H9 (cell line): ENCODE data around the gene KRT5. TPM values are rescaled to one million over a fixed set of nuclear protein-coding genes. Genes with fewer than 3 reads are reported as not detected.

ENCODE experiments used
- DNase-seq: peaks from one replicate; pipeline ENCODE4 v3.0.0-alpha.2; 2017
- H2AFZ ChIP-seq: one replicate; pipeline ENCODE4 v1.6.1; 2013; ENCODE audit warnings: mild to moderate bottlenecking, low read length, control low read depth, moderate library complexity
- H2AK5ac ChIP-seq: 2 replicates; pipeline ENCODE4 v1.6.1; 2013; ENCODE audit warnings: low read length, control low read depth, mixed read lengths; ENCODE audit not compliant: insufficient read length
- H2BK120ac ChIP-seq: one replicate; pipeline ENCODE4 v1.6.1; 2013; ENCODE audit warnings: low read depth, mild to moderate bottlenecking, low read length, control low read depth, inconsistent platforms; ENCODE audit not compliant: poor library complexity, severe bottlenecking
- H2BK12ac ChIP-seq: 2 replicates; pipeline ENCODE4 v1.6.1; 2013; ENCODE audit warnings: low read length, control low read depth, mixed read lengths, low read depth; ENCODE audit not compliant: insufficient read length
- H2BK15ac ChIP-seq: 2 replicates; pipeline ENCODE4 v1.6.1; 2013; ENCODE audit warnings: low read depth, low read length, control low read depth
- H2BK20ac ChIP-seq: one replicate; pipeline ENCODE4 v1.6.1; 2013; ENCODE audit warnings: low read depth, mild to moderate bottlenecking, low read length, control low read depth, inconsistent platforms; ENCODE audit not compliant: poor library complexity, severe bottlenecking
- H2BK5ac ChIP-seq: 2 replicates; pipeline ENCODE4 v1.6.1; 2013; ENCODE audit warnings: low read length, control low read depth, mixed read lengths; ENCODE audit not compliant: insufficient read length
- H3K14ac ChIP-seq: 2 replicates; pipeline ENCODE4 v1.6.1; 2013; ENCODE audit warnings: low read length, control low read depth; ENCODE audit not compliant: insufficient read depth
- H3K18ac ChIP-seq: 2 replicates; pipeline ENCODE4 v1.6.1; 2013; ENCODE audit warnings: low read depth, mild to moderate bottlenecking, mixed read lengths, low read length, control low read depth; ENCODE audit not compliant: insufficient read length
- H3K23ac ChIP-seq: 2 replicates; pipeline ENCODE4 v1.6.1; 2013; ENCODE audit warnings: low read length, control low read depth, mixed read lengths, low read depth; ENCODE audit not compliant: insufficient read length
- H3K23me2 ChIP-seq: 2 replicates; pipeline ENCODE4 v1.6.1; 2013; ENCODE audit warnings: low read depth, mild to moderate bottlenecking, mixed read lengths, low read length, control low read depth; ENCODE audit not compliant: insufficient read length, poor library complexity, severe bottlenecking
- H3K27ac ChIP-seq: 2 replicates; pipeline ENCODE4 v1.5.1; 2013; ENCODE audit warnings: low read length, control low read depth, mixed read lengths, low read depth; ENCODE audit not compliant: insufficient read length
- H3K27me3 ChIP-seq: 2 replicates; pipeline ENCODE4 v1.6.1; 2013; ENCODE audit warnings: low read length, control low read depth, inconsistent platforms; ENCODE audit not compliant: insufficient read depth
- H3K4ac ChIP-seq: 2 replicates; pipeline ENCODE4 v1.6.1; 2013; ENCODE audit warnings: low read depth, mild to moderate bottlenecking, control low read depth, inconsistent platforms, low read length, moderate library complexity
- H3K4me1 ChIP-seq: 2 replicates; pipeline ENCODE4 v1.6.1; 2013; ENCODE audit warnings: low read length, control low read depth, inconsistent platforms; ENCODE audit not compliant: insufficient read depth
- H3K4me2 ChIP-seq: 2 replicates; pipeline ENCODE4 v1.6.1; 2013; ENCODE audit warnings: low read length, control low read depth, mixed read lengths; ENCODE audit not compliant: insufficient read length, insufficient read depth
- H3K56ac ChIP-seq: 2 replicates; pipeline ENCODE4 v1.6.1; 2013; ENCODE audit warnings: low read depth, mild to moderate bottlenecking, mixed read lengths, low read length, control low read depth; ENCODE audit not compliant: insufficient read length
- H3K79me1 ChIP-seq: 2 replicates; pipeline ENCODE4 v1.6.1; 2013; ENCODE audit warnings: low read depth, mild to moderate bottlenecking, moderate library complexity, low read length, control low read depth, inconsistent platforms; ENCODE audit not compliant: insufficient read depth, poor library complexity, severe bottlenecking
- H3K79me2 ChIP-seq: 2 replicates; pipeline ENCODE4 v1.6.1; 2013; ENCODE audit warnings: low read length, control low read depth, inconsistent platforms; ENCODE audit not compliant: insufficient read depth
- H3K9ac ChIP-seq: 2 replicates; pipeline ENCODE4 v1.6.1; 2013; ENCODE audit warnings: low read length, control low read depth, mixed read lengths; ENCODE audit not compliant: insufficient read length; ENCODE audit errors: extremely low read depth
- H3K9me3 ChIP-seq: one replicate; pipeline ENCODE4 v1.6.1; 2013; ENCODE audit warnings: low read depth, low read length, inconsistent platforms; ENCODE audit not compliant: control insufficient read depth
- H3T11ph ChIP-seq: one replicate; pipeline ENCODE4 v1.6.1; 2013; ENCODE audit warnings: mild to moderate bottlenecking, low read length, control low read depth, inconsistent platforms
- H4K20me1 ChIP-seq: one replicate; pipeline ENCODE4 v1.6.1; 2013; ENCODE audit not compliant: control insufficient read depth, insufficient read length, insufficient read depth
- H4K5ac ChIP-seq: 2 replicates; pipeline ENCODE4 v1.6.1; 2013; ENCODE audit warnings: low read depth, mild to moderate bottlenecking, mixed read lengths, low read length, control low read depth; ENCODE audit not compliant: insufficient read length
- H4K8ac ChIP-seq: replicated peaks from 2 replicates; pipeline ENCODE4 v1.6.1; 2013; ENCODE audit warnings: low read length, control low read depth, mixed read lengths, low read depth; ENCODE audit not compliant: insufficient read length
- H4K91ac ChIP-seq: 2 replicates; pipeline ENCODE4 v1.6.1; 2013; ENCODE audit warnings: low read depth, mild to moderate bottlenecking, moderate library complexity, mixed read lengths, low read length, control low read depth; ENCODE audit not compliant: insufficient read length
- H3K27ac Mint-ChIP-seq, 3 experiments: 2 replicates in 2 of 3; 3 replicates in 1 of 3; pipeline ENCODE4 v1.8.0; 2020 to 2021; ENCODE audit warnings: mixed read lengths in 3 of 3, mild to moderate bottlenecking in 1 of 3, moderate library complexity in 1 of 3
- H3K27me3 Mint-ChIP-seq: 2 replicates; pipeline ENCODE4 v1.8.0; 2021; ENCODE audit warnings: low read depth, mild to moderate bottlenecking, moderate library complexity, mixed read lengths
- H3K36me3 Mint-ChIP-seq, 3 experiments: 2 replicates in 2 of 3; 3 replicates in 1 of 3; pipeline ENCODE4 v1.8.0; 2020 to 2021; ENCODE audit warnings: low read depth in 3 of 3, mixed read lengths in 3 of 3; ENCODE audit not compliant: insufficient read depth in 1 of 3
- H3K4me1 Mint-ChIP-seq, 2 experiments: 2 replicates each; pipeline ENCODE4 v1.8.0; 2020; ENCODE audit warnings: mixed read lengths in 2 of 2
- H3K4me3 Mint-ChIP-seq, 2 experiments: 2 replicates in 1 of 2; 3 replicates in 1 of 2; pipeline ENCODE4 v1.8.0; 2020 to 2021; ENCODE audit warnings: mild to moderate bottlenecking in 2 of 2, mixed read lengths in 2 of 2, moderate library complexity in 1 of 2
- H3K9me3 Mint-ChIP-seq, 2 experiments: 2 replicates in 1 of 2; 3 replicates in 1 of 2; pipeline ENCODE4 v1.8.0; 2020; ENCODE audit warnings: mild to moderate bottlenecking in 2 of 2, mixed read lengths in 2 of 2, moderate library complexity in 1 of 2
- CTCF ChIP-seq: fragments of 200-600 bp; sonication (generic); conservative IDR thresholded peaks from 3 replicates; pipeline ENCODE4 v1.8.0; 2021; ENCODE audit warnings: antibody characterized with exemption, mild to moderate bottlenecking
- WGBS: extraction: QIAGEN DNeasy Blood & Tissue Kit; methylation state at CpG from one replicate; pipeline ENCODE4 v1.1.7; 2013; ENCODE audit warnings: missing lambda C conversion rate, low lambda C conversion rate, mixed read lengths; ENCODE audit not compliant: insufficient read length; ENCODE audit errors: extremely low coverage; 5-methylcytosine and 5-hydroxymethylcytosine counted together
- total RNA-seq: library from RNA; stranded (reverse); gene quantifications from 2 replicates; pipeline ENCODE4 v1.2.1, GENCODE V29; 2021

Gene KRT5
- total RNA-seq, 1 experiment from 2014 or later, result not detected

GRCh38 chr12:52515319-52515646 is 4.9 kb downstream of the KRT5 start:
- Histone ChIP-seq H3K79me2 (no peaks in the 10 kb centered on the region), H3K23me2 (no peaks in the 10 kb centered on the region), H3K18ac (no peak overlapping the region), H3K23ac (no peak overlapping the region), H2BK5ac (no peak overlapping the region), H3K9me3 (no peaks in the 10 kb centered on the region), H3K14ac (no peak overlapping the region), H3T11ph (no peak overlapping the region), H2BK15ac (no peak overlapping the region), H3K9ac (no peak overlapping the region), H3K56ac (no peak overlapping the region), H2AK5ac (no peak overlapping the region), H3K4me2 (no peak overlapping the region), H3K4ac (no peak overlapping the region), H4K20me1 (no peaks in the 10 kb centered on the region), H2BK120ac (no peak overlapping the region), H4K8ac (no peak overlapping the region), H3K27ac (no peak overlapping the region), H2BK20ac (no peak overlapping the region), H2AFZ (no peak overlapping the region), H3K27me3 (no peaks in the 10 kb centered on the region), H2BK12ac (no peak overlapping the region), H4K5ac (no peak overlapping the region), H4K91ac (no peak overlapping the region), H3K79me1 (no peaks in the 10 kb centered on the region), H3K4me1 (no peaks in the 10 kb centered on the region)
- no peak for DNase-seq
- H3K27ac Mint-ChIP-seq, result no peak overlapping the region
- TF ChIP-seq CTCF, result no peak
- peaks cover 6% of the 10 kb centered on the region for H3K27me3 Mint-ChIP-seq
- peaks cover 0 to 4% of the 10 kb centered on the region in 2 experiments; a peak in 3 of 4 replicates for H3K4me1 Mint-ChIP-seq
- peaks cover 8 to 11% of the 10 kb centered on the region in 2 experiments for H3K9me3 Mint-ChIP-seq
- peaks cover 0 to 7% (median 0%) of the 10 kb centered on the region in 3 experiments; a peak in 2 of 7 replicates for H3K36me3 Mint-ChIP-seq
- H3K4me3 Mint-ChIP-seq, result no peak overlapping the region
- no CpG with 5 or more reads among the region's 1 CpG for WGBS
